OCI-LY3 (cell line): ENCODE measurements around the gene WDPCP.

Experiments used
- H2AFZ ChIP-seq: fragments of 200-600, 300-600 bp; shearing (Covaris generic); 2 replicates; pipeline ENCODE4 v1.6.0; 2014; ENCODE audit warnings: antibody characterized with exemption, low read depth, low read length
- H3K27ac ChIP-seq: fragments of 200-600, 300-600 bp; sonication (generic); 2 replicates; pipeline ENCODE4 v1.5.1; 2014; ENCODE audit warnings: mild to moderate bottlenecking, low read length, moderate library complexity, mixed read lengths
- H3K27me3 ChIP-seq: fragments of 200-600, 300-600 bp; sonication (generic); 2 replicates; pipeline ENCODE4 v1.6.1; 2014; ENCODE audit warnings: low read depth, low read length, mixed read lengths
- H3K36me3 ChIP-seq: fragments of 200-600, 300-600 bp; sonication (generic); replicated peaks from 2 replicates; pipeline ENCODE3; 2014; ENCODE audit warnings: low read depth, low read length, mixed read lengths
- H3K4me1 ChIP-seq: fragments of 300-600, 200-600 bp; sonication (generic); 2 replicates; pipeline ENCODE4 v1.6.1; 2014; ENCODE audit warnings: low read length, mixed read lengths
- H3K4me2 ChIP-seq: fragments of 200-600, 300-600 bp; sonication (generic); 2 replicates; pipeline ENCODE4 v1.6.1; 2014; ENCODE audit warnings: low read length, mixed read lengths
- H3K4me3 ChIP-seq: fragments of 300-600, 200-600 bp; sonication (generic); 2 replicates; pipeline ENCODE4 v1.5.1; 2014; ENCODE audit warnings: antibody characterized with exemption, mild to moderate bottlenecking, low read length, moderate library complexity
- H3K79me2 ChIP-seq: fragments of 300-600, 200-600 bp; shearing (Covaris generic); 2 replicates; pipeline ENCODE4 v1.6.1; 2014; ENCODE audit warnings: mild to moderate bottlenecking, low read length, mixed read lengths
- H3K9ac ChIP-seq: fragments of 300-600, 200-600 bp; shearing (Covaris generic); 2 replicates; pipeline ENCODE4 v1.6.0; 2014; ENCODE audit warnings: mild to moderate bottlenecking, low read length, moderate library complexity
- H3K9me3 ChIP-seq: fragments of 200-600, 300-600 bp; shearing (Covaris generic); 2 replicates; pipeline ENCODE4 v1.6.1; 2014; ENCODE audit warnings: low read length, mixed read lengths; ENCODE audit not compliant: insufficient read depth
- H4K20me1 ChIP-seq: fragments of 200-600, 300-600 bp; sonication (generic); 2 replicates; pipeline ENCODE4 v1.6.1; 2016; ENCODE audit warnings: low read length, mixed read lengths; ENCODE audit not compliant: insufficient read depth
- CTCF ChIP-seq: fragments of 200-600, 300-600 bp; sonication (generic); IDR thresholded peaks from 2 replicates; pipeline ENCODE4 v1.5.1; 2014; ENCODE audit warnings: antibody characterized with exemption, low read length, low read depth
- EZH2phosphoT487 ChIP-seq: fragments of 200-600 bp; shearing (Covaris generic); IDR thresholded peaks from 2 replicates; pipeline ENCODE4 v1.6.1; 2018; ENCODE audit warnings: antibody characterized with exemption, mixed run types, low read depth

WDPCP gene

GRCh38 chr2:63588385-63589147 lies at the start of gene WDPCP, which contains the start of gene MDH1:
TSS of gene WDPCP (minus strand) at chr2:63588477. CDS start at chr2:63588271, 206 bp downstream.
TSS of gene MDH1 (plus strand) at chr2:63588963. CDS start at chr2:63589044, 81 bp downstream.
- Histone ChIP-seq H3K9me3 (no peaks in the 10 kb centered on the region), H4K20me1 (peaks cover 3% of the 10 kb centered on the region; the same call in 1 of the 2 replicates), H3K27ac (peak within 1 kb of the TSS; percentile 77), H3K4me1 (peaks cover 18% of the 10 kb centered on the region), H2AFZ (peak within 1 kb of the TSS; percentile 86), H3K4me3 (peak within 1 kb of the TSS; percentile 94), H3K9ac (peak within 1 kb of the TSS; percentile 90), H3K36me3 (peaks cover 13% of the 10 kb centered on the region), H3K27me3 (no peaks in the 10 kb centered on the region), H3K79me2 (peaks cover 61% of the 10 kb centered on the region), H3K4me2 (peak within 1 kb of the TSS; percentile 96)
- TF ChIP-seq CTCF (no peak), EZH2phosphoT487 (no peak)

- H3K27ac ChIP-seq, result no peak overlapping the region
- TF ChIP-seq CTCF, result no peak
- no peak for TF ChIP-seq EZH2phosphoT487
- H3K79me2 ChIP-seq, result no peaks in the 10 kb centered on the region
- no peak overlapping the region for H2AFZ ChIP-seq
- H4K20me1 ChIP-seq, result no peaks in the 10 kb centered on the region
- H3K9ac ChIP-seq, result no peak overlapping the region
- peaks cover 11% of the 10 kb centered on the region; the same call in 1 of the 2 replicates for H3K9me3 ChIP-seq
- H3K4me1 ChIP-seq, result no peaks in the 10 kb centered on the region
- no peak overlapping the region for H3K4me3 ChIP-seq
- H3K27me3 ChIP-seq, result no peaks in the 10 kb centered on the region
- H3K36me3 ChIP-seq, result no peaks in the 10 kb centered on the region
- no peak overlapping the region for H3K4me2 ChIP-seq
These were observed 44.1 kb upstream of the WDPCP start for GRCh38 chr2:63632382-63632781.

GRCh38 chr2:63631501-63631900 lies 43.2 kb upstream of the WDPCP start:
- TF ChIP-seq EZH2phosphoT487, result no peak
- no peak for TF ChIP-seq CTCF
- Histone ChIP-seq H3K9ac (no peak overlapping the region), H3K9me3 (peaks cover 11% of the 10 kb centered on the region; the same call in 1 of the 2 replicates), H3K27ac (no peak overlapping the region), H3K79me2 (no peaks in the 10 kb centered on the region), H3K27me3 (no peaks in the 10 kb centered on the region), H4K20me1 (no peaks in the 10 kb centered on the region), H3K36me3 (no peaks in the 10 kb centered on the region), H3K4me1 (no peaks in the 10 kb centered on the region), H3K4me3 (no peak overlapping the region), H3K4me2 (no peak overlapping the region), H2AFZ (no peak overlapping the region)

- H3K4me2 ChIP-seq, result no peak overlapping the region
- no peak overlapping the region for H3K9ac ChIP-seq
- H3K36me3 ChIP-seq, result no peaks in the 10 kb centered on the region
- TF ChIP-seq CTCF (no peak), EZH2phosphoT487 (no peak)
- H3K27ac ChIP-seq, result no peak overlapping the region
- peaks cover 7% of the 10 kb centered on the region for H3K4me1 ChIP-seq
- H3K79me2 ChIP-seq, result no peaks in the 10 kb centered on the region
- H2AFZ ChIP-seq, result no peak overlapping the region
- no peak overlapping the region for H3K4me3 ChIP-seq
- H4K20me1 ChIP-seq, result no peaks in the 10 kb centered on the region
- peaks cover 5% of the 10 kb centered on the region; the same call in 1 of the 2 replicates for H3K9me3 ChIP-seq
- H3K27me3 ChIP-seq, result no peaks in the 10 kb centered on the region
These were observed 40.2 kb upstream of the WDPCP start for GRCh38 chr2:63628403-63628942.
